Mammary epithelial cell (primary cell): Measurements from ENCODE around the gene PSEN1.

ENCODE experiments used
- CTCF ChIP-seq, 2 donors: IDR thresholded peaks in 1 of 2; conservative IDR thresholded peaks in 1 of 2; 2 replicates each; pipeline ENCODE4 v1.5.1; 2011 to 2012; ENCODE audit warnings: inconsistent platforms in 2 of 2, low read length in 2 of 2, mild to moderate bottlenecking in 2 of 2, control low read depth in 1 of 2, low read depth in 1 of 2; ENCODE audit not compliant: insufficient read depth in 1 of 2; ENCODE audit errors: extremely low read depth in 1 of 2
- EZH2 ChIP-seq: IDR thresholded peaks from 2 replicates; pipeline ENCODE4 v1.6.1; 2012; ENCODE audit warnings: low read length, inconsistent platforms, borderline replicate concordance

GRCh38 chr14:73238941-73239340, 102.6 kb downstream of the PSEN1 start:
- TF ChIP-seq CTCF (conservative IDR thresholded peaks at IDR 0.05 in 1 of 2, IDR thresholded peaks at IDR 0.05 in 1 of 2; ENCODE audit: extremely low read depth in 1 of 2, insufficient read depth in 1 of 2, low read depth in 1 of 2, low read length in 2 of 2) (no peak), EZH2 (no peak)
